GM06990 (cell line): ENCODE results near the gene IVL.

Experiments used
- DNase-seq: peaks from one replicate; pipeline ENCODE4 v3.0.0-alpha.2; 2011; ENCODE audit not compliant: insufficient read length; ENCODE audit errors: extremely low read depth
- H3K27me3 ChIP-seq: replicated peaks from 2 replicates; pipeline ENCODE4 v1.6.0; 2011; ENCODE audit warnings: low read length; ENCODE audit not compliant: control insufficient read depth, insufficient read depth
- H3K36me3 ChIP-seq: 2 replicates; pipeline ENCODE4 v1.5.1; 2011; ENCODE audit warnings: low read length; ENCODE audit not compliant: control insufficient read depth, insufficient read depth
- H3K4me3 ChIP-seq: replicated peaks from 2 replicates; pipeline ENCODE4 v1.5.1; 2011; ENCODE audit warnings: low read depth, mild to moderate bottlenecking, control low read depth, low read length
- TF ChIP-seq, protein P1 (sequence below): IDR thresholded peaks from 2 replicates; pipeline ENCODE4 v1.5.1; 2011; ENCODE audit warnings: low read length, control low read depth, mild to moderate bottlenecking, inconsistent platforms; ENCODE audit not compliant: insufficient read depth, poor library complexity, severe bottlenecking

The IVL gene

GRCh38 chr1:152953761-152954160 is 45.4 kb downstream of the IVL start:
- Histone ChIP-seq H3K36me3 (no peaks in the 10 kb centered on the region), H3K4me3 (no peak overlapping the region), H3K27me3 (peaks cover 2% of the 10 kb centered on the region)
- DNase-seq: no peak
- TF ChIP-seq, protein P1, sequence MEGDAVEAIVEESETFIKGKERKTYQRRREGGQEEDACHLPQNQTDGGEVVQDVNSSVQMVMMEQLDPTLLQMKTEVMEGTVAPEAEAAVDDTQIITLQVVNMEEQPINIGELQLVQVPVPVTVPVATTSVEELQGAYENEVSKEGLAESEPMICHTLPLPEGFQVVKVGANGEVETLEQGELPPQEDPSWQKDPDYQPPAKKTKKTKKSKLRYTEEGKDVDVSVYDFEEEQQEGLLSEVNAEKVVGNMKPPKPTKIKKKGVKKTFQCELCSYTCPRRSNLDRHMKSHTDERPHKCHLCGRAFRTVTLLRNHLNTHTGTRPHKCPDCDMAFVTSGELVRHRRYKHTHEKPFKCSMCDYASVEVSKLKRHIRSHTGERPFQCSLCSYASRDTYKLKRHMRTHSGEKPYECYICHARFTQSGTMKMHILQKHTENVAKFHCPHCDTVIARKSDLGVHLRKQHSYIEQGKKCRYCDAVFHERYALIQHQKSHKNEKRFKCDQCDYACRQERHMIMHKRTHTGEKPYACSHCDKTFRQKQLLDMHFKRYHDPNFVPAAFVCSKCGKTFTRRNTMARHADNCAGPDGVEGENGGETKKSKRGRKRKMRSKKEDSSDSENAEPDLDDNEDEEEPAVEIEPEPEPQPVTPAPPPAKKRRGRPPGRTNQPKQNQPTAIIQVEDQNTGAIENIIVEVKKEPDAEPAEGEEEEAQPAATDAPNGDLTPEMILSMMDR: no peak

- Histone ChIP-seq H3K4me3 (no peak overlapping the region), H3K36me3 (no peaks in the 10 kb centered on the region), H3K27me3 (peaks cover 2% of the 10 kb centered on the region)
- no peak for DNase-seq
- TF ChIP-seq, protein P1: no peak
Observed at GRCh38 chr1:152954436-152954835, 46.1 kb downstream of the IVL start.

DNA sequence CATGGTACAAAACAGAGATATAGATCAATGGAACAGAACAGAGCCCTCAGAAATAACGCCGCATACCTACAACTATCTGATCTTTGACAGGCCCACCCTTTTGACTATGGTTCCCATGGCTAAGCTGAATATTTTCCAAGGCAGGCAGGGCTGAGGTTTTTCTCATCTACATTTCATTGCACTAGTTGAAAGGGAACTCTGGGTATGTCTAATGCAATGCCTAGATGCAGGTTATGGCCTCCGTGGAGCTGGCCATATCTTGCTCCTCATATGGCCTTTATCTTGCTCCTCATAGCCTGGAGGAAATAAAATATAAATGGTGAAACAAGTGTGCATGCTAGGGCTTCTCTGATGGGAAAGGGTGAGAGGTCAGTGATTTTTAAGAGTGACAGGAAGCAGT is 49.2 kb downstream of the IVL start:
- no peaks in the 10 kb centered on the region for H3K36me3 ChIP-seq
- no peak for DNase-seq
- no peaks in the 10 kb centered on the region; the same call in none of the 2 replicates for H3K27me3 ChIP-seq
- TF ChIP-seq, protein P1: no peak
- H3K4me3 ChIP-seq: no peak overlapping the region

- TF ChIP-seq, protein P1: no peak
- H3K36me3 ChIP-seq: no peaks in the 10 kb centered on the region
Observed at GRCh38 chr1:152959273-152959672, 50.9 kb downstream of the IVL start.

DNA sequence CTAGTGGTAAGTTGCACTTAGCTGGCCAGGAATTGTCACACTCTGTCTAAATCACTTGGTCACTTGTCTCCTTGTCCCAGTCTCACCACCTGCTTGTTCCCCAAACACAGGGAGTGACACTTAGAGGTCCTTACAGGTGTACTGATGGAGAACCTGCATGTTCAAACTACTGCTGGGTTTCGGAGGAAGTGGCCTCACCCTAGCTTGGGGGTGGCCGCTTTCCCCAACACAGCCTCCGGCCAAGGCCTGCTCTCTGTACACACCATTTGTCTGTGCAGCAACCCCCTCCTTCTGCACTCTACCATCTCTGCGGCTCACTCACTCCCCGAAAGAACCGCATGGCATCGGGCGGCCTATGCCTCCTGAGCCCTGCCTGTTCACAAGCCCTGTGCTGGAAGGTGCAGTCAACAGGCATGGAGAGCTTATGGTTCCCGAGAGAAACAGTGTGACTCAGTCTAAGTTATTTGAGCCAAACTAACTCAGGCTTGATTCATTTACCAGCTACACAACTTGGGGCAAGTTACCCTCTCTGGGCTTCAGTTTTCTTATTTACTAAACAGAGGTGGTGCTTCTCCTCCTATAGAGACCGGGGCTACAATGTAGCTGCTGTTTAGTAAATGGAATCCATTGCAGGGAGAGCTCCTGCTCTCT is 51.6 kb downstream of the IVL start:
- H3K36me3 ChIP-seq: no peaks in the 10 kb centered on the region
- no peaks in the 10 kb centered on the region for H3K27me3 ChIP-seq
- H3K4me3 ChIP-seq: no peak overlapping the region
- no peak for DNase-seq
- TF ChIP-seq, protein P1: no peak

More at GRCh38 chr1:152959273-152959672, 50.9 kb downstream of the IVL start:
- no peaks in the 10 kb centered on the region for H3K27me3 ChIP-seq
- no peak for DNase-seq
- H3K4me3 ChIP-seq: no peak overlapping the region

GRCh38 chr1:152960452-152961044 is 52.2 kb downstream of the IVL start:
- no peak overlapping the region for H3K4me3 ChIP-seq
- TF ChIP-seq, protein P1: peak; percentile 62
- no peaks in the 10 kb centered on the region for H3K27me3 ChIP-seq
- DNase-seq: no peak
- no peaks in the 10 kb centered on the region for H3K36me3 ChIP-seq
